ENCODE measurements around the gene E2F4. TPM values are rescaled to one million over a fixed set of nuclear protein-coding genes. Genes with fewer than 3 reads are reported as not detected.

Gene E2F4
- total RNA-seq, 6 experiments from 2014 or later, result 14.4 to 36.4 (median 22.4) TPM

DNA sequence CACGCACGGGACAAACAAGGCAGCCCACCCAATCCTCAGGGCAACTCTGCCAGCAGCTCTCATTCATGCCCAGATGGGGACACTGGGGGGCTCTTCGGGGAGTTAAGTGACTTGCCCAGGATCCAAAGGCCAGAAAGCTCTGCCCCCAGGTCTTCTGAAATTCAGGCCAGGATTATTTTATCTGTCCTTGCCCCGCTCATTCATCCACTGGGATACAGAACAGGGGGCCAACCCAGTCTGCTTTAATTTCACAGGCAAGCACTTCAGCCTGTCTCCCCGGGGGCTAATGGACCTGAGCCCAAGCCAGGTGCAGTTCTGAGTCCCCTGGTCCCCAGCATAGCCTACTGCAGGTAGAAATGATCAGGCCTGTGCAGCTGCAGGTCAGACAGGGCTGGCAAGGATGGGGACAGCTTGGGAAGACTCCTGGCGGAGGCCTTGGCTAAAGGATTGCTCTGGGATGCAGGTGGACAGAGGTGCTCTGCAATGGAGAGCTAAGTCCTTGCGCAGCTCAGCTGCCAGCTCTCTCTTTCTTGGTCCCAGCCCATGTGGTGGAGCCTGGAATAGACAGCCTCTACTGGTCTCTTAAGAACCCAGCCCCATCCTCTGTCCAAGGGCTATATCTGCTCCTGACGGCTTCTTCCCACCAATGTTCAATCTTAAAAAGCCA is 40.4 kb upstream of the E2F4 start:
- WGBS (ENCODE audit: insufficient coverage, low coverage, low lambda C conversion rate, missing lambda C conversion rate), result 64% methylated on average over 3 of the region's 8 CpGs
- ATAC-seq, result no peak
- peak overlapping the region in 1 of 3 donors; percentile 54 for H3K4me3 ChIP-seq
- peaks cover 0 to 28% (median 3%) of the 10 kb centered on the region in 4 donors for H3K4me1 ChIP-seq
- no peaks in the 10 kb centered on the region for H3K27me3 ChIP-seq
- intact Hi-C loops (cut with DNase I), result loop anchor here (10.0 kb wide), 3 partner anchors 47 to 177 kb away; partner anchors contain the start of gene PHAF1 (in 1 of the 2)
- TF ChIP-seq POLR2A (IDR thresholded peaks at IDR 0.05), result no peak
- TF ChIP-seq, protein P1, sequence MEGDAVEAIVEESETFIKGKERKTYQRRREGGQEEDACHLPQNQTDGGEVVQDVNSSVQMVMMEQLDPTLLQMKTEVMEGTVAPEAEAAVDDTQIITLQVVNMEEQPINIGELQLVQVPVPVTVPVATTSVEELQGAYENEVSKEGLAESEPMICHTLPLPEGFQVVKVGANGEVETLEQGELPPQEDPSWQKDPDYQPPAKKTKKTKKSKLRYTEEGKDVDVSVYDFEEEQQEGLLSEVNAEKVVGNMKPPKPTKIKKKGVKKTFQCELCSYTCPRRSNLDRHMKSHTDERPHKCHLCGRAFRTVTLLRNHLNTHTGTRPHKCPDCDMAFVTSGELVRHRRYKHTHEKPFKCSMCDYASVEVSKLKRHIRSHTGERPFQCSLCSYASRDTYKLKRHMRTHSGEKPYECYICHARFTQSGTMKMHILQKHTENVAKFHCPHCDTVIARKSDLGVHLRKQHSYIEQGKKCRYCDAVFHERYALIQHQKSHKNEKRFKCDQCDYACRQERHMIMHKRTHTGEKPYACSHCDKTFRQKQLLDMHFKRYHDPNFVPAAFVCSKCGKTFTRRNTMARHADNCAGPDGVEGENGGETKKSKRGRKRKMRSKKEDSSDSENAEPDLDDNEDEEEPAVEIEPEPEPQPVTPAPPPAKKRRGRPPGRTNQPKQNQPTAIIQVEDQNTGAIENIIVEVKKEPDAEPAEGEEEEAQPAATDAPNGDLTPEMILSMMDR (IDR thresholded peaks at IDR 0.05), result no peak
- peak in 1 of 3 donors; percentile 35 for DNase-seq
- peaks cover 0 to 21% (median 9%) of the 10 kb centered on the region in 4 donors for H3K36me3 ChIP-seq
- peak overlapping the region in 1 of 3 donors; percentile 40 for H3K27ac ChIP-seq
- no peaks in the 10 kb centered on the region for H3K9me3 ChIP-seq

DNA sequence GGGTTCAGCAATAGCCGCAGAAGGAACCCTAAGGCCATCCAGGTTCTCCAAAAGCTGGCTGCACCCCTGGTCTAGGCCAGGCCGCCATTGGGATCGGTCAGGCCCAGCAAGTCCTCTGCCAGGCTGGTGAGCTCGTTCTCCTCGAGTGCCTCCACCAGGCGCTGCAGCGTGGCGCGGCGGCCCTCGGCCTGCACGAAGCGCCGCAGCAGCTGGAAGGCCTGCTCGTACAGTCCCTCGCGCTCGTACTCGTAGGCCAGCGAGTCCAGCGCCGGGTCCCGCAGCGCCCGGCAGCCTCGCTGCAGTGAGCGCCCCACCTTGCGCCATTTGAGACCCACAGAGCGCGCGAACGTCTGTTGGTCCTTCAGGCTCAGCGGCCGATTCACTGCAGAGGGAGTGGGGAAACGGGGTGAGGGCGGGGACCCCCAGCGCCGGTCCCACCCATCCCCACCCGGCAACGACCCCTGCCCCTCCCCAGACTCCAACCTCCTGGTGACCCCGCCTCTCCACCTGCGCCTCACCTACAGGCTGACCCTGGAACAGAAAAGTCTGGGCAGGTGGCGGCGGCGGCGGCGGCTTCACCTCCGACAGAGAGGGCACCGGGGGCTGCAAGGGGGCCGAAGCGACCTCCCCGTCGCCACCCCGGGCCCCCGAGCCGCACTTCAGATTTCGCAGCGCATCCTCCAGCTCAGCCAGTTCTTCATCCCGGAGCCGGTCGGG is 37.2 kb upstream of the E2F4 start:
- H3K27me3 ChIP-seq, result no peaks in the 10 kb centered on the region
- no peak for TF ChIP-seq POLR2A (IDR thresholded peaks at IDR 0.05)
- TF ChIP-seq, protein P1 (IDR thresholded peaks at IDR 0.05), result no peak
- ATAC-seq (no peak), DNase-seq (no peak)
- no peaks in the 10 kb centered on the region for H3K9me3 ChIP-seq
- WGBS (ENCODE audit: insufficient coverage, low coverage, low lambda C conversion rate, missing lambda C conversion rate), result 8% methylated on average over 21 of the region's 61 CpGs
- no peaks in the 10 kb centered on the region for H3K36me3 ChIP-seq
- H3K4me1 ChIP-seq, result peaks cover 0 to 28% (median 3%) of the 10 kb centered on the region in 4 donors
- intact Hi-C loops (cut with DNase I), result loop anchor here (5.0 to 10.0 kb wide), 4 partner anchors 50 to 182 kb away; partner anchors contain the start of gene PHAF1 (in 1 of the 2)
- H3K4me3 ChIP-seq, result no peak overlapping the region
- H3K27ac ChIP-seq, result no peak overlapping the region

DNA sequence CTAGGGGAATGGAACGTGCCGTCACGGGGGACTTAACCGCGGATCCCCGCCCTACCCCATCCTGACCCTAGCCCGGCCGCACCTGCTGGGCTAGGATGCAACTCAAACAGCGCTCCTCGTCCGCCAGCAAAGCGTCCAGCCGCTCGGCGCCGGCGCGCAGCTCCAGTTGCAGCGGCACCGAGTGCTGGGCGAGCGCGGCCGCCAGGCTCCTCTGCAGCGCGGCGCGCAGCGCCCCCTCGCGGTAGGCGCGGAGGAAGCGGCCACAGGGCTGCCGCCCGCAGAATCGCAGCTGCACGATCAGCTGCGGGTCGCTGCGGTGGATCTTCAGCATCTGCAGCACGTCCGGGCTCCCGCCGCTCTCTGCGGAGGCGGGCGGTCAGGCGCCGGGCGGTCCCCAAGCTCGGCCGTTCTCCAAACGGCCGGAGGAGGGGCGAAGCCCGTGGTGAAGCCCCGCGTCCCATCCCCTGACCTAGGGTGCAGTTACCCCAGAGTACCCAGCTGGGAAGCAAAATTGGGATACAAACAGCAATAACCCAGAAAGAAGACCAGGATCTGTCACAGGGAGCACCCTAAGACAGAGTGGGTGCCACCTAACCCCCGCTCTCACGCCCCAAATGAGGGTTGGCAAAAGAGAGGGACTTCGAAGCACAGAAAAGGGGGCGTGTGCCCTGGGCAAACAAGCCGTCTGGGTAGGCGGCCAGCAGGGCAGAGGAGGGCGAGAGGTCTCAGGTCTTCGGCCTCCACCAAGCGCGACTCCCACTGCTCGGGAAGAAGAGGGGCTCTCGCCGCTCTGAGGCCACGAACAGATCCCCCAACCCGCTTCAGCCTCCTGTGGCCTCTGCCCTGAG is 36.4 kb upstream of the E2F4 start:
- intact Hi-C loops (cut with DNase I), result loop anchor here (5.0 to 10.0 kb wide), 4 partner anchors 51 to 183 kb away; partner anchors contain the start of gene PHAF1 (in 1 of the 2)
- ATAC-seq (peak; percentile 66 to 81 (median 74)), DNase-seq (peak; percentile 79 to 84 (median 81))
- Histone ChIP-seq H3K4me3 (no peak overlapping the region), H3K27ac (no peak overlapping the region), H3K4me1 (peaks cover 0 to 21% (median 3%) of the 10 kb centered on the region in 4 donors), H3K9me3 (no peaks in the 10 kb centered on the region), H3K27me3 (no peaks in the 10 kb centered on the region), H3K36me3 (no peaks in the 10 kb centered on the region)
- TF ChIP-seq POLR2A (IDR thresholded peaks at IDR 0.05), result no peak
- TF ChIP-seq, protein P1 (IDR thresholded peaks at IDR 0.05), result peak; percentile 91 to 98 (median 96)
- 17% methylated on average over 17 of the region's 74 CpGs for WGBS (ENCODE audit: insufficient coverage, low coverage, low lambda C conversion rate, missing lambda C conversion rate)

DNA sequence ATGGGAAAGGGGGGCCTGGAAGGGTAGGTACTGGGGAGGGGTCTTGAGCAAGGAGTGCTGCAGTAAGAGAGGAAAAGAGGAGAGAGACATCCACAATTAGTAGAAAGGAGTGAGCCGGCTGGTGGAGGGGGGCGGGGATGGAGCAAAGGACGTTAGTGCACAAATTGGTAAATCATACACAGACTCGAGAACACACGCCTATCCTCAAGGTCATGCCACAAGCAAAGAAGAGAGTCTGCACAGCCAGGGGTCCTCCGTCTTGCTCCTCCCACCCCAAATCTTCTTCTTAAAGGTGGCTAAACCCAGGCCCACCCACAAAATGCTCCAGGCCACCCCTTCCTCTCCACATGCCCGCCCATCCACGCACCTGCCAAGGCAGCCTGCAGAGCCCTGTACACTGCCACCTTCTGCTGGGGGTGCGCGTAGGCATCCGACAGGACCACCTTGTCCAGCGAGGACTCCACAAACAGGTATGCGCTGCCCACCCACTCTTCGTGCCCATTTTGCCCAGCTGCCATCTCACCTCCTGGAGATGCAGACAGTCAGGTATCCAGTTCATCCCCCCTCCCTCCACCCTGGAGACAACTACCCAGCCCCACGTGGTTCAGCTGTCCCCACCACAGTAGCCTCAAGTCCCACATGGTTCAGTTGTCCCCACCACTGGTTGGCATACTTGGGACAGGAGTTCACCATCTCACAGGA is 35.7 kb upstream of the E2F4 start:
- intact Hi-C loops (cut with DNase I), result loop anchor here (5.0 to 10.0 kb wide), 4 partner anchors 51 to 184 kb away; partner anchors contain the start of gene PHAF1 (in 1 of the 2)
- ATAC-seq, result no peak
- Histone ChIP-seq H3K27ac (no peak overlapping the region), H3K4me3 (no peak overlapping the region), H3K4me1 (peaks cover 0 to 18% (median 5%) of the 10 kb centered on the region in 4 donors), H3K27me3 (no peaks in the 10 kb centered on the region), H3K36me3 (no peaks in the 10 kb centered on the region), H3K9me3 (no peaks in the 10 kb centered on the region)
- DNase-seq, result no peak
- TF ChIP-seq POLR2A (IDR thresholded peaks at IDR 0.05), result no peak
- WGBS (ENCODE audit: insufficient coverage, low coverage, low lambda C conversion rate, missing lambda C conversion rate), result 15% methylated on average over 6 of the region's 15 CpGs
